NOMO-1 treated with dmso at 0.1 percent for 144 hours (cell line): ENCODE measurements around the gene ZNF41.
"Not testable (repeated sequence)": the region's sequence is repeated elsewhere in the genome, so short reads cannot be mapped to it uniquely, and the experiment has no call there.

Experiments used
- DNase-seq: peaks from one replicate; lab custom pipeline; 2025; ENCODE audit not compliant: unreplicated experiment; lab: John Stamatoyannopoulos, UW

ZNF41 gene

GRCh38 chrX:47492133-47492532 is 9.1 kb upstream of the ZNF41 start:
- DNase-seq, result not testable (repeated sequence)

- no peak for DNase-seq
Measured at GRCh38 chrX:47489507-47490275, 6.7 kb upstream of the ZNF41 start.

GRCh38 chrX:47484885-47485284 is 1.9 kb upstream of the ZNF41 start:
- no peak for DNase-seq

GRCh38 chrX:47483306-47484268 is 565 bp upstream of the ZNF41 start:
- DNase-seq, result no peak

DNA sequence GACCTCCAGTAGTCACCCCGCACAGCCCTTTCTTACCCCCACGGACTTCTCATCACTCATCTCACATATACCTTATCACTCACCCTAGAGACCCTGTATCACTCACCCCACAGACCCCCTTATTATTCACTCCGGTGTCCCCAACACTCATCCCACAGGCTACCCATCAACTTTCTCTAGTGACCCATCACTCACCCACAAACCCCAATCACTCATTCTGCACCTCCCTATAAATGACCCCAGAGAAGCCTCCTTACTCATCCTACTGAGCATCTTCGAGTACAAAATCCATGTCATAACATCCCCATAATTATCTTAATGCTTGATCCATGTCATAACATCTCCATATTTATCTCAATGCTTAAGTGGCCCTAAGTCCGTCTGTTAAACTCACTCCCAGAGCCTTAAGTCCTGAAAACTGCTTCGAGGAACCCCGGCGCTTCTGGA is 934 bp downstream of the ZNF41 start:
- DNase-seq, result no peak

GRCh38 chrX:47481160-47481559 is 1.9 kb downstream of the ZNF41 start:
- no peak for DNase-seq

DNA sequence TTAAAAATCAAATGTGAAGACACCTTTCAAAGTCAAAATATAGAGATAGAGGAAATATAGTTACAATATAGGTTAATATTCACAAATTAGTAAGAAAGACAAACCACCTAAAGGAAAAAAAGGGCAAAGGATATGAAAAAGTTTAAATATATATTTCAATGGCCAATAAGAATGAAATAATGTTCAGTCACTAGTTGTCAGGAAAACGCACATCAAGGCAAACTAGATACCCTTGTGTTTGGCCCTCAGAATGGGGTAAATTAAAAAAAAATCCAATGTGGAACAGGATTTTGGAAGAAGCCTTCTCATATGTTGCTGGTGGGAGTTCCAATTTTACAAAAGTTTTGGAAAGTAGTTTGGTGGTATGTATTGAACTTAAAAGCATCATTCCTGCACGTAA is 2.4 kb downstream of the ZNF41 start:
- no peak for DNase-seq

DNA sequence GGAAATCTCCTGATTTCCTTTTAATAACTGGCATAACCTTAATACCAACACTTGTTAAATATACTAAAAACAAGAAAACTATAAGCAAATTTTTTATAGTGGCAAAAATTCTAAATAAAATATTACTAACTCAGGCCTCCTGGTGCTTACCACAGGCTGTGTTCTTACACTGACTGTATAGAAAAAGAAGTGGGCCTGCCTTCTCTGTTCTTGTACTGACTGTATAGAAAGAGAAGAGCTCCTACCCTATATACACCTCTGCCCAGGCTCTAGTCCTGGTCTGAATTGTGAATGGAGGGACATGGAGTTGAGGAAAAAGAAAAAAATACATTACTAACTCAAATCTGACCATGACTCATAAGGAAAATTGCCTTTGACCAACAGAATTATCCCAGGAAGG is 7.5 kb downstream of the ZNF41 start:
- no peak for DNase-seq

DNA sequence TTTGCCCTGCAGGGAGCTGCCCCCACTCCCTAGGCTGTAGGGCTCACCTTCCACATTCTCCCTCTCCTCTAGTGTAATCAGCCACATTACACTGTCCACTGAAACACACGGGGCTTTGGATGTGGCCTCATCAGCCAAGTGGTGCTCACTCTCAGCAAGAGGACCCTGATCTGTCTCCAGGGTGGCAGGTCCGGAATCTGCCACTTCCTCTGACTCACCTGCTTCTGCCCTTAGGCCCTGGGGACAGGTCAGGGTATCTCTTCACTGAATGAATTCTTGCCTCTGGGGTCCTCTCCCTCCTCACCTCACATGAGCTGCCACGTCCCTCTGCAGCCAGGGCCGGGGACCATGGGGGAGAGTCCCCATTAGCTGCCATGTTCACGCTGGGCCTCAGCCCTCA is 15.9 kb downstream of the ZNF41 start:
- DNase-seq, result no peak

- DNase-seq, result no peak
Measured at GRCh38 chrX:47460561-47460960, 22.5 kb downstream of the ZNF41 start.

DNA sequence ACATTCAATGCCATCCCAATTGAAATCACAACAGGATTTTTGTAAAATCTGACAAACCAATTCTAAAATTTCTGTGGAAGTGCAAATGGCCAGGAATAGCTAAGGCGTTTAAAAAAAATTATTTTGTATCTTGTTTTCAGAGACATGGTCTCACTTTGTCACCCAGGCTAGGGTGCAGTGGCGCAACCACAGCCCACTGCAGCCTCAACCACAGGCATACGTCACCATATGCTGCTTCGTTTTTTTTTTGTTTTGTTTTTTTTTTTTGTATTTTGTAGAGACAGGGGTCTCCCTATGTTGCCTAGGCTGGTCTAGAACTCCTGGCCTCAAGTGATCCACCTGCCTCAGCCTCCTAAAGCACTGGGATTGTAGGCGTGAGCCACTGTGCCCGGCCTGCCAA is 24.5 kb downstream of the ZNF41 start:
- no peak for DNase-seq

DNA sequence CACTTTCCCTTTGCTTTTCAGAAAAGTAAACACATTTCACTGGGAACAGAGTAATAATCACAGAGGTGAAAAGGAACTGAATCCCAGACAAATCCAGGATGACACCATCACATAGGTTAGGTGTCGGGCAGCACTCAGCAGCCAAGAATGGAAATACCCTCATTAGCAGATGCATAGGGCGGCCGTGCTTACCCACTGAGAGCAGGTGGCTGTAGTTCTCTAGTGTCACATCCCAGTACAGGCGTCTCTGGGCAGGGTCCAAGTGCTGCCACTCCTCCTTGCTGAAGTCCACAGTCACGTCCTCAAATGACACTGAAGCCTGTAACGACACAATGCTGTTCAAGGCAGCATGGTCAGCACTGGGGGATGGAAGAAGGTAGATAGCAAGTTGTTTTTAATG is 26.9 kb downstream of the ZNF41 start:
- no peak for DNase-seq

GRCh38 chrX:47452112-47452511 is 30.9 kb downstream of the ZNF41 start:
- DNase-seq, result no peak

DNA sequence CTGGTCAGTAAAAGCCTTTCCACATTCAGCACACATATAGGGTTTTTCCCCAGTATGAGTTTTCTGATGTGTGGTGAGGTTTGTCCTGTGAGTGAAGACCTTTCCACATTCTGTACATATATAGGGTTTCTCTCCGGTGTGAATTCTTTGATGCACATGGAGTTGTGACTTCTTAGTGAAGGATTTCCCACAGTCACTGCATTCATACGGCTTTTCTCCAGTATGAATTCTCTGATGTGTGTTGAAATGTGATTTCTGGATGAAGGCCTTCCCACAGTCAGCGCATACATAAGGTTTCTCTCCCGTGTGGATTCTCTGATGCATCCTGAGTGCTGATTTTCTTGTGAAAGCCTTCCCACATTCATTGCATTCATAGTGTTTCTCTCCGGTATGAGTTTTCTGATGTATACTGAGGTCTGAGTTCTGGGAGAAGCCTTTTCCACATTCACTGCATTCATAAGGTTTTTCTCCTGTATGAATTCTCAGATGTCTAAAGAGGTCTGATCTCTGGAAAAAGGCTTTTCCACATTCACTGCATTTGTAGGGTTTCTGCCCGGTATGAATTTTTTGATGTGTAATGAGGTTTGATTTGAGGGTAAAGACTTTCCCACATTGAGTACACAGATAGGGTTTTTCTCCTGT is 34.7 kb downstream of the ZNF41 start:
- no peak for DNase-seq

GRCh38 chrX:47447607-47448006 is 35.4 kb downstream of the ZNF41 start:
- no peak for DNase-seq

- DNase-seq, result no peak
Measured at GRCh38 chrX:47446971-47447370, 36.1 kb downstream of the ZNF41 start.

- no peak for DNase-seq
Measured at GRCh38 chrX:47446431-47446830, 36.6 kb downstream of the ZNF41 start.

GRCh38 chrX:47430925-47431324 is 52.1 kb downstream of the ZNF41 start:
- DNase-seq, result no peak

- DNase-seq, result no peak
Measured at GRCh38 chrX:47422444-47422843, 60.6 kb downstream of the ZNF41 start.

DNA sequence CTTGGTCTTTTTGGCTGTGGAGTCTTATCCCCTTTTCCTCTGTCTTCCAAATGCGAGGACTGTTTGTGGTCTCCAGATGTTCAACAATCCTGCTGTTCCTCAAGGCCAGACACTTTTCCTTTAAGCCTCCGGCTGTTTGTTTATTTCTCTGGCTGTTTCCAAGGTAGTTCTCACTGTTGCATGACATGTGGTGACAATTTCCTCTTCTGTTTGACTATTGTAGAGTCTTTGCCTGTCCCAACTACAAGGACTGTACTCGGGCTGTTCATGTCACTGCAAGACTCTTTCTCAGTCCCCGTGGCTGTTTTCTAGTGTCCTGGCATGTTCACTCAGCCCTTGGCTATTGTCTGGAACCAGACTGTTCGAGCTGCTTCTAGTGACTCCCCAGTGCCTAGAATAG is 62.1 kb downstream of the ZNF41 start:
- DNase-seq, result no peak

DNA sequence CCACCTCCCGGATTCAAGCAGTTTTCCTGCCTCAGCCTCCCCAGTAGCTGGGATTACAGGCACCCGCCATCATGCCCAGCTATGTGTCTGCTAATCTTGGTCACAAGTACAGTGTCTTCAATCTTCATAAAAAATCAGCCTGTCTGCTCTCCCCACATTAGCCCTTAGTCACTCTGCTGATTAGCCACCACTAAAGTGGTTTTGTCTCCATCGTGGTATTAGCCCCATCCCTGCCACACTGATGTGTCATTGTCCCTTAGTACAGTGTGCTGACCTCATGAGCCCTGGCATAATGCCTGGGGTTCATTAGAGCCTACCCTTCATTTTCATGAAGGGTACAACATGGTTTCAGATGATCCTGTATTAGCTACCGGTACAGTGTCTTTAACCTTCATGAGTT is 62.8 kb downstream of the ZNF41 start:
- DNase-seq, result no peak

DNA sequence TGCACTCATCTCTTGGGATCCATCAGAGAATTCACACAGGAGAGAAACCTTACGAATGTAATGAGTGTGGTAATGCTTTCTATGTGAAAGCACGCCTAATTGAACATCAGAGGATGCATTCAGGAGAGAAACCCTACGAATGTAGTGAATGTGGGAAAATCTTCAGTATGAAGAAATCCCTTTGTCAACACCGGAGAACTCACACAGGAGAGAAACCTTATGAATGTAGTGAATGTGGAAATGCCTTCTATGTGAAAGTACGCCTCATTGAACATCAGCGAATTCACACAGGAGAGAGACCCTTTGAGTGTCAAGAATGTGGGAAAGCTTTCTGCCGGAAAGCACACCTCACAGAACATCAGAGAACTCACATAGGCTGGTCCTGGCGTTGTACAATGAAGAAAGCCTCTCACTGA is 69.8 kb downstream of the ZNF41 start:
- no peak for DNase-seq
